Esophagus muscularis mucosa (tissue), 3 donors: ENCODE results near the gene MAU2.

Source experiments
- CTCF ChIP-seq, 3 experiments: fragments of 200-600 bp in 2 of 3; fragments of 450-650 bp in 1 of 3; sonication (generic) in 2 of 3; IDR thresholded peaks; one replicate each; pipeline ENCODE4 v1.5.1; 2017 to 2019; ENCODE audit warnings: antibody characterized with exemption in 3 of 3, mild to moderate bottlenecking in 2 of 3, moderate library complexity in 1 of 3
- POLR2A ChIP-seq: fragments of 450-650 bp; IDR thresholded peaks from one replicate; pipeline ENCODE4 v1.6.1; 2017; ENCODE audit warnings: antibody characterized with exemption, moderate library complexity, mild to moderate bottlenecking, low read depth

- TF ChIP-seq POLR2A (no peak), CTCF (IDR thresholded peaks at IDR 0.05) (no peak)
These were observed 20.4 kb downstream of the MAU2 start for GRCh38 chr19:19341026-19341425.
